SK-N-SH (cell line): Measurements from ENCODE around the gene LTB4R.

Experiments used
- EZH2phosphoT487 ChIP-seq: fragments of 200-600 bp; sonication (generic); IDR thresholded peaks from 2 replicates; pipeline ENCODE4 v1.6.1; 2017; ENCODE audit warnings: low read depth, mixed run types, mild to moderate bottlenecking, antibody characterized with exemption, moderate library complexity, borderline replicate concordance
- FOXM1 ChIP-seq: IDR thresholded peaks from 2 replicates; pipeline ENCODE4 v1.4.0; 2012; ENCODE audit warnings: low read depth, mild to moderate bottlenecking
- MXI1 ChIP-seq: IDR thresholded peaks from 2 replicates; pipeline ENCODE4 v1.6.1; 2012; ENCODE audit warnings: mild to moderate bottlenecking, low read depth, low read length, improper control_type of control experiment
- NRF1 ChIP-seq: IDR thresholded peaks from 2 replicates; pipeline ENCODE4 v1.6.1; 2012; ENCODE audit warnings: low read depth, mild to moderate bottlenecking, low read length
- POLR2AphosphoS5 ChIP-seq: IDR thresholded peaks from 2 replicates; pipeline ENCODE4 v1.6.1; 2012; ENCODE audit warnings: low read depth, low read length
- RFX5 ChIP-seq: IDR thresholded peaks from 2 replicates; pipeline ENCODE4 v1.6.1; 2012; ENCODE audit warnings: mild to moderate bottlenecking, improper control_type of control experiment, low read length
- SIN3A ChIP-seq: IDR thresholded peaks from 2 replicates; pipeline ENCODE4 v1.6.1; 2012; ENCODE audit warnings: low read depth, mild to moderate bottlenecking, low read length, moderate library complexity, borderline replicate concordance
- USF1 ChIP-seq: IDR thresholded peaks from 2 replicates; pipeline ENCODE4 v1.4.0; 2012; ENCODE audit warnings: low read depth, borderline replicate concordance
- USF2 ChIP-seq: fragments of 150-350 bp; IDR thresholded peaks from 2 replicates; pipeline ENCODE4 v1.6.1; 2017; ENCODE audit warnings: antibody characterized with exemption, low read length, low read depth, borderline replicate concordance
- ZBTB33 ChIP-seq: IDR thresholded peaks from 2 replicates; pipeline ENCODE4 v1.4.0; 2012; ENCODE audit warnings: low read depth, borderline replicate concordance
- TF ChIP-seq, protein P1 (sequence below): fragments of 200-600 bp; sonication (generic); IDR thresholded peaks from 2 replicates; pipeline ENCODE4 v1.6.1; 2017; ENCODE audit warnings: antibody characterized with exemption, mild to moderate bottlenecking, moderate library complexity

- TF ChIP-seq EZH2phosphoT487 (no peak), USF1 (no peak), USF2 (no peak), MXI1 (no peak), SIN3A (no peak), POLR2AphosphoS5 (no peak), NRF1 (no peak), FOXM1 (no peak), ZBTB33 (no peak), RFX5 (no peak)
- TF ChIP-seq, protein P1, sequence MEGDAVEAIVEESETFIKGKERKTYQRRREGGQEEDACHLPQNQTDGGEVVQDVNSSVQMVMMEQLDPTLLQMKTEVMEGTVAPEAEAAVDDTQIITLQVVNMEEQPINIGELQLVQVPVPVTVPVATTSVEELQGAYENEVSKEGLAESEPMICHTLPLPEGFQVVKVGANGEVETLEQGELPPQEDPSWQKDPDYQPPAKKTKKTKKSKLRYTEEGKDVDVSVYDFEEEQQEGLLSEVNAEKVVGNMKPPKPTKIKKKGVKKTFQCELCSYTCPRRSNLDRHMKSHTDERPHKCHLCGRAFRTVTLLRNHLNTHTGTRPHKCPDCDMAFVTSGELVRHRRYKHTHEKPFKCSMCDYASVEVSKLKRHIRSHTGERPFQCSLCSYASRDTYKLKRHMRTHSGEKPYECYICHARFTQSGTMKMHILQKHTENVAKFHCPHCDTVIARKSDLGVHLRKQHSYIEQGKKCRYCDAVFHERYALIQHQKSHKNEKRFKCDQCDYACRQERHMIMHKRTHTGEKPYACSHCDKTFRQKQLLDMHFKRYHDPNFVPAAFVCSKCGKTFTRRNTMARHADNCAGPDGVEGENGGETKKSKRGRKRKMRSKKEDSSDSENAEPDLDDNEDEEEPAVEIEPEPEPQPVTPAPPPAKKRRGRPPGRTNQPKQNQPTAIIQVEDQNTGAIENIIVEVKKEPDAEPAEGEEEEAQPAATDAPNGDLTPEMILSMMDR: no peak
Observed at GRCh38 chr14:24339284-24340151, 28.2 kb downstream of the LTB4R start, which contains the start of gene RIPK3.
